Karpas-422 (cell line): ENCODE results near the gene C1orf53. TPM values are rescaled to one million over a fixed set of nuclear protein-coding genes. Genes with fewer than 3 reads are reported as not detected.
"Not testable (repeated sequence)": the region's sequence is repeated elsewhere in the genome, so short reads cannot be mapped to it uniquely, and the experiment has no call there.

ENCODE experiments used
- DNase-seq: peaks from one replicate; pipeline ENCODE4 v3.0.0-alpha.2; 2015
- H2AFZ ChIP-seq: fragments of 200-600 bp; sonication (generic); 2 replicates; pipeline ENCODE4 v1.6.1; 2014; ENCODE audit warnings: antibody characterized with exemption, low read length, mixed read lengths
- H3K27ac ChIP-seq: fragments of 200-600 bp; sonication (generic); 2 replicates; pipeline ENCODE4 v1.5.1; 2014; ENCODE audit warnings: mild to moderate bottlenecking, low read length, moderate library complexity
- H3K27me3 ChIP-seq: fragments of 200-600 bp; sonication (generic); 2 replicates; pipeline ENCODE4 v1.6.1; 2014; ENCODE audit warnings: low read length, mixed read lengths
- H3K36me3 ChIP-seq: fragments of 200-600 bp; sonication (generic); 2 replicates; pipeline ENCODE4 v1.6.1; 2014; ENCODE audit warnings: low read length, mixed read lengths; ENCODE audit not compliant: insufficient read depth
- H3K4me1 ChIP-seq: fragments of 200-600 bp; sonication (generic); 2 replicates; pipeline ENCODE4 v1.6.1; 2014; ENCODE audit warnings: mild to moderate bottlenecking, low read length, mixed read lengths
- H3K4me2 ChIP-seq: fragments of 200-600 bp; sonication (generic); 2 replicates; pipeline ENCODE4 v1.6.1; 2014; ENCODE audit warnings: low read length, low read depth, mild to moderate bottlenecking; ENCODE audit not compliant: poor library complexity, severe bottlenecking
- H3K4me3 ChIP-seq: fragments of 200-600 bp; sonication (generic); 2 replicates; pipeline ENCODE4 v1.5.1; 2014; ENCODE audit warnings: mild to moderate bottlenecking, antibody characterized with exemption, low read length, mixed read lengths
- H3K79me2 ChIP-seq: fragments of 200-600 bp; sonication (generic); 2 replicates; pipeline ENCODE4 v1.6.1; 2014; ENCODE audit warnings: mild to moderate bottlenecking, low read length, mixed read lengths
- H3K9ac ChIP-seq: fragments of 200-600 bp; sonication (generic); 2 replicates; pipeline ENCODE4 v1.6.0; 2014; ENCODE audit warnings: low read length
- H3K9me2 ChIP-seq: fragments of 200-600 bp; sonication (generic), shearing (Covaris generic); replicated peaks from 2 replicates; pipeline ENCODE4 v1.6.0; 2014; ENCODE audit warnings: mild to moderate bottlenecking, low read length, moderate library complexity; ENCODE audit not compliant: insufficient read depth
- H3K9me3 ChIP-seq: fragments of 300-700, 200-600 bp; sonication (generic); 2 replicates; pipeline ENCODE4 v1.6.1; 2014; ENCODE audit warnings: low read length, mixed read lengths
- H4K20me1 ChIP-seq: fragments of 200-600 bp; sonication (generic); 2 replicates; pipeline ENCODE4 v1.6.1; 2014; ENCODE audit warnings: mild to moderate bottlenecking, antibody characterized with exemption, low read length, low read depth; ENCODE audit not compliant: insufficient read depth
- total RNA-seq: library from RNA; depleted of rRNA; stranded (reverse); fragments of >200 nt; shearing (Covaris generic); gene quantifications from 2 replicates; pipeline ENCODE4 v1.2.3, GENCODE V29; 2014; ENCODE audit warnings: low replicate concordance; rRNA removed

C1orf53 gene
- total RNA-seq, result 4.4 and 7.8 TPM in 2 replicates

GRCh38 chr1:197902454-197903195 is at the start of gene C1orf53:
Gene C1orf53 (plus strand): TSS chr1:197902630. CDS start chr1:197902650, 20 bp downstream.
- no peaks in the 10 kb centered on the region for H3K27me3 ChIP-seq

DNA sequence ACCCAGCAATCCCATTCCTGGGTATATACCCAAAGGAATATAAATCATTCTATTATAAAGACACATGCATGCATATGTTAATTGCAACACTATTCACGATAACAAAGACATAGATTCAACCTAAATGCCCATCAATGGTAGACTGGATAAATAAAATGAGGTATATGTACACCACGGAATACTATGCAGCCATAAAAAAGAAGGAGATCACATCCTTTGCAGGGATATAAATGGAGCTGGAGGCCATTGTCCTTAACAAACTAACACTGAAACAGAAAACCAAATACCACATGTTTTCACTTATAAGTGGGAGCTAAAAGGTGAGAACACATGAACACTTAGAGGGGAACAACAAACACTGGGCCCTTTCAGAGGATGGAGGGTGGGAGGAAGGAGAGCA is 46.7 kb upstream of the C1orf53 start:
- H3K36me3 ChIP-seq, H3K9ac ChIP-seq, H3K4me3 ChIP-seq, H3K9me3 ChIP-seq, H3K4me1 ChIP-seq, H3K79me2 ChIP-seq, H3K9me2 ChIP-seq, H3K27ac ChIP-seq, H2AFZ ChIP-seq, H3K4me2 ChIP-seq, H3K27me3 ChIP-seq, H4K20me1 ChIP-seq, DNase-seq: not testable (repeated sequence)

More at GRCh38 chr1:197902454-197903195, at the start of gene C1orf53:
- peak; percentile 95 for DNase-seq
- Histone ChIP-seq H3K4me2 (peak within 1 kb of the TSS; percentile 95), H3K79me2 (no peaks in the 10 kb centered on the region), H3K9ac (peak within 1 kb of the TSS; percentile 75), H2AFZ (peak within 1 kb of the TSS; percentile 90), H3K4me1 (peaks cover 26% of the 10 kb centered on the region), H3K9me2 (no peaks in the 10 kb centered on the region), H4K20me1 (no peaks in the 10 kb centered on the region), H3K27ac (peak within 1 kb of the TSS; percentile 59), H3K36me3 (no peaks in the 10 kb centered on the region), H3K4me3 (peak within 1 kb of the TSS; percentile 81), H3K9me3 (no peaks in the 10 kb centered on the region)

GRCh38 chr1:197857477-197857876 is 45.0 kb upstream of the C1orf53 start:
- Histone ChIP-seq H3K9ac (no peak overlapping the region), H4K20me1 (no peaks in the 10 kb centered on the region), H3K36me3 (no peaks in the 10 kb centered on the region), H3K27me3 (no peaks in the 10 kb centered on the region), H3K79me2 (no peaks in the 10 kb centered on the region), H3K4me2 (no peak overlapping the region), H3K9me3 (no peaks in the 10 kb centered on the region), H2AFZ (no peak overlapping the region), H3K27ac (no peak overlapping the region), H3K4me3 (no peak overlapping the region), H3K4me1 (0 out of 2 replicates have a peak, but pooled peaks cover 3% of the 10 kb centered on the region), H3K9me2 (no peaks in the 10 kb centered on the region)
- no peak for DNase-seq

DNA sequence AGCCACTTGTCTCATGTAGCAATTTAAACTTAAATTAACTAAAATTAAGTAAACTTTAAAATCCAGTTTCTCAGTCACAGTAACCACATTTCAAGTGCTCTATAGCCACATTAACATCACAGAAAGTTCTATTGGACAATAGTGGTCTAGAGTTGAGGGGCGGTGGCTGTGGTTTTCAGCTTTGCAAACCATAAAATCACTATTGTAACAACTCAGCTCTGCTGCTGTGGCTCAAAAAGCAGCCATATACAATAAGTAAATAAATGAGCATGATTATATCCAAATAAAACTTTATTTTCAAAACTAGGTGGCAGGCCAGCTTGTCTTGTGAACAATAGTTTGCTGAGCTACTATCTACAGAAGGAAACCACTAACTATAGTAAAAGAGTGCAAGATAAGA is 43.4 kb upstream of the C1orf53 start:
- Histone ChIP-seq H3K4me1 (0 out of 2 replicates have a peak, but pooled peaks cover 3% of the 10 kb centered on the region), H2AFZ (no peak overlapping the region), H3K9me2 (no peaks in the 10 kb centered on the region), H3K27me3 (no peaks in the 10 kb centered on the region), H4K20me1 (no peaks in the 10 kb centered on the region), H3K79me2 (no peaks in the 10 kb centered on the region), H3K9ac (no peak overlapping the region), H3K4me2 (no peak overlapping the region), H3K27ac (no peak overlapping the region), H3K36me3 (no peaks in the 10 kb centered on the region), H3K4me3 (no peak overlapping the region), H3K9me3 (no peaks in the 10 kb centered on the region)
- no peak for DNase-seq

DNA sequence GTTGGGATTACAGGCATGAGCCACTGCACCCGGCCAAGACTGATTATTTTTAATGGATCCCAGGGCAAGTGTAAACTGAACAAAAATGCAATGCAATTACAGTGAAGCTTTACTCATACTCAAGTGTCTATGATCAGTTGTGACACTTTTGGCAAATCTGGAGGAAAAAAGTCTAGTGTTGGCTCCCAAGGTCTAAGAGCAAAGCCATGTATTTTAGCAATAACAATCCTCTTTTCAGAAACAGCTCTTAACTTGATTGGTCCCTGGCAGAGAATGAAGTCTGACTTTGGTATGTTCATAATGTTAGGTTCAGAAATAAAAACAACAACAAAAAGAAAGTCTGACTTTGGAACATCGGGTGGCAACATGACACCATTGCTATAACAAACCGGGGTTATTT is 40.2 kb upstream of the C1orf53 start:
- Histone ChIP-seq H3K4me2 (no peak overlapping the region), H3K79me2 (no peaks in the 10 kb centered on the region), H3K4me1 (0 out of 2 replicates have a peak, but pooled peaks cover 2% of the 10 kb centered on the region), H3K9me3 (no peaks in the 10 kb centered on the region), H3K9me2 (no peaks in the 10 kb centered on the region), H3K4me3 (no peak overlapping the region), H4K20me1 (no peaks in the 10 kb centered on the region), H3K36me3 (no peaks in the 10 kb centered on the region), H3K9ac (no peak overlapping the region), H3K27ac (no peak overlapping the region), H2AFZ (no peak overlapping the region), H3K27me3 (no peaks in the 10 kb centered on the region)
- no peak for DNase-seq

DNA sequence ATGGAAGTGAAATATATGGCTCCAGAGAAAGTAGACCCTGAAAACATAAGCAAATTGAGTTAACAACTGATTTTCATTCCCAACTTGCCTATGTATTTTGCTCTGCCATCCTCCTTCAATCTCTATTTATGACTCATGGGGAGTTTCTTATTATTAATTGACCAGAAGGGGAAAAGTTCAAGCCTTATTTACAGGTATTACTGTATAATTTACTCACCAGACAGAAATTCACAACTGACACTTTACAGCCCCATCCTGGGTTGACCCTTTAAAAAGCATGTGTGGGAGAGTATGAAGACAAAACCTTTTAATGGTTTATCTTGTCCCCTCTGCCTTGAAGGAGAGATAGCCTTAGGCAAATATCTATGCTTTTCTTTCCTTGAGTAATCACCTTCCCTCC is 39.8 kb upstream of the C1orf53 start:
- no peaks in the 10 kb centered on the region for H3K4me1 ChIP-seq
- DNase-seq, result no peak
- H3K79me2 ChIP-seq, result no peaks in the 10 kb centered on the region
- no peak overlapping the region for H3K9ac ChIP-seq
- no peak overlapping the region for H3K27ac ChIP-seq
- no peak overlapping the region for H2AFZ ChIP-seq
- no peaks in the 10 kb centered on the region for H3K36me3 ChIP-seq
- no peak overlapping the region for H3K4me3 ChIP-seq
- H3K9me2 ChIP-seq, result no peaks in the 10 kb centered on the region
- H3K27me3 ChIP-seq, result no peaks in the 10 kb centered on the region
- no peaks in the 10 kb centered on the region for H3K9me3 ChIP-seq
- no peaks in the 10 kb centered on the region for H4K20me1 ChIP-seq
- no peak overlapping the region for H3K4me2 ChIP-seq

- no peaks in the 10 kb centered on the region for H3K27me3 ChIP-seq
- no peaks in the 10 kb centered on the region for H4K20me1 ChIP-seq
- H3K4me1 ChIP-seq, result no peaks in the 10 kb centered on the region
- no peaks in the 10 kb centered on the region for H3K9me3 ChIP-seq
- no peak overlapping the region for H3K4me2 ChIP-seq
- no peaks in the 10 kb centered on the region for H3K79me2 ChIP-seq
- no peaks in the 10 kb centered on the region for H3K36me3 ChIP-seq
- no peaks in the 10 kb centered on the region for H3K9me2 ChIP-seq
- no peak overlapping the region for H2AFZ ChIP-seq
- no peak for DNase-seq
- H3K27ac ChIP-seq, result no peak overlapping the region
- no peak overlapping the region for H3K9ac ChIP-seq
- no peak overlapping the region for H3K4me3 ChIP-seq
Measured at GRCh38 chr1:197865809-197866208, 36.6 kb upstream of the C1orf53 start.

- H3K4me1 ChIP-seq, result no peaks in the 10 kb centered on the region
- no peaks in the 10 kb centered on the region for H3K27me3 ChIP-seq
- no peaks in the 10 kb centered on the region for H4K20me1 ChIP-seq
- H3K9ac ChIP-seq, result no peak overlapping the region
- H3K27ac ChIP-seq, result no peak overlapping the region
- peak; percentile 80 for DNase-seq
- no peaks in the 10 kb centered on the region for H3K79me2 ChIP-seq
- no peaks in the 10 kb centered on the region for H3K9me3 ChIP-seq
- H3K36me3 ChIP-seq, result no peaks in the 10 kb centered on the region
- no peak overlapping the region for H3K4me3 ChIP-seq
- H3K4me2 ChIP-seq, result peak overlapping the region; percentile 21
- H3K9me2 ChIP-seq, result no peaks in the 10 kb centered on the region
- H2AFZ ChIP-seq, result no peak overlapping the region
Measured at GRCh38 chr1:197868751-197869489, 33.5 kb upstream of the C1orf53 start.
